Endothelial cell of umbilical vein (primary cell): ENCODE data around the gene MAJIN. TPM values are rescaled to one million over a fixed set of nuclear protein-coding genes. Genes with fewer than 3 reads are reported as not detected.

Experiments
- BruUV-seq: library from RNA; stranded (reverse); fragments of 400-500 nt; replicated peaks from 2 replicates; lab custom pipeline; 2021; lab: Mats Ljungman, UMichigan
- CTCF ChIA-PET: fragments of 300-600, 350-600 bp; sonication (Branson Sonifier 250); formaldehyde crosslinking; loops from one replicate; lab custom pipeline; 2021; ENCODE audit warnings: antibody characterized with exemption, inconsistent platforms; lab: Charles Lee
- POLR2A ChIA-PET: fragments of 300-600, 350-600 bp; sonication (Branson Sonifier 250); formaldehyde crosslinking; loops from one replicate; lab custom pipeline; 2021; ENCODE audit warnings: antibody characterized with exemption, inconsistent platforms; lab: Charles Lee
- DNase-seq: peaks from one replicate; pipeline ENCODE4 v3.0.0-alpha.2; 2011; ENCODE audit warnings: low read depth, low spot score
- FAIRE-seq: peaks from 2 replicates; lab custom pipeline; 2011; peaks lifted over from hg19 to GRCh38; lab: Jason Lieb, UNC
- H2AFZ ChIP-seq: 2 replicates; pipeline ENCODE4 v1.6.0; 2012; ENCODE audit warnings: low read depth, low read length, control low read depth, inconsistent platforms
- H3K27ac ChIP-seq: 2 replicates; pipeline ENCODE4 v1.5.1; 2011; ENCODE audit warnings: low read depth, mild to moderate bottlenecking, control low read depth, low read length, moderate library complexity; ENCODE audit not compliant: insufficient read depth
- H3K27me3 ChIP-seq, 2 experiments: 2 replicates each; pipeline versions ENCODE4 v1.6.0 to v1.6.1; 2011; ENCODE audit warnings: low read length in 2 of 2, mixed read lengths in 1 of 2; ENCODE audit not compliant: control insufficient read depth in 2 of 2, insufficient read depth in 2 of 2
- H3K36me3 ChIP-seq, 2 experiments: 2 replicates in 1 of 2; 3 replicates in 1 of 2; pipeline ENCODE4 v1.5.1; 2011; ENCODE audit warnings: low read length in 2 of 2, mild to moderate bottlenecking in 1 of 2, moderate library complexity in 1 of 2; ENCODE audit not compliant: control insufficient read depth in 2 of 2, insufficient read depth in 2 of 2; ENCODE audit errors: extremely low read depth in 1 of 2
- H3K4me1 ChIP-seq: 3 replicates; pipeline ENCODE4 v1.5.1; 2011; ENCODE audit warnings: mild to moderate bottlenecking, low read length; ENCODE audit not compliant: control insufficient read depth, insufficient read depth; ENCODE audit errors: extremely low read depth
- H3K4me2 ChIP-seq: 2 replicates; pipeline ENCODE4 v1.6.1; 2011; ENCODE audit warnings: low read length, control low read depth, mixed read lengths; ENCODE audit not compliant: insufficient read depth
- H3K4me3 ChIP-seq, 3 experiments: fragments of 200-600 bp in 1 of 3; sonication (generic), shearing (Covaris generic) in 1 of 3; replicated peaks in 1 of 3; 2 replicates each; pipeline ENCODE4 v1.5.1; 2011 to 2016; ENCODE audit warnings: control low read depth in 3 of 3, low read length in 3 of 3, mild to moderate bottlenecking in 2 of 3, inconsistent platforms in 1 of 3, low read depth in 1 of 3, moderate library complexity in 1 of 3; ENCODE audit not compliant: insufficient read depth in 1 of 3
- H3K79me2 ChIP-seq: 2 replicates; pipeline ENCODE4 v1.6.0; 2012; ENCODE audit warnings: low read length, inconsistent platforms; ENCODE audit not compliant: control insufficient read depth, insufficient read depth
- H3K9ac ChIP-seq: replicated peaks from 2 replicates; pipeline ENCODE3; 2011; ENCODE audit warnings: low read length, control low read depth; ENCODE audit not compliant: insufficient read depth; ENCODE audit errors: extremely low read depth
- H3K9me1 ChIP-seq: replicated peaks from 3 replicates; pipeline ENCODE4 v1.6.0; 2011; ENCODE audit warnings: mild to moderate bottlenecking, low read length; ENCODE audit not compliant: control insufficient read depth, insufficient read depth; ENCODE audit errors: extremely low read depth
- H3K9me3 ChIP-seq: replicated peaks from 2 replicates; pipeline ENCODE4 v1.5.1; 2012; ENCODE audit warnings: low read length, inconsistent platforms; ENCODE audit not compliant: control insufficient read depth, insufficient read depth
- H4K20me1 ChIP-seq: replicated peaks from 2 replicates; pipeline ENCODE3; 2011; ENCODE audit warnings: mild to moderate bottlenecking, low read length; ENCODE audit not compliant: control insufficient read depth, insufficient read depth; ENCODE audit errors: extremely low read depth
- CTCF ChIP-seq, 2 donors: IDR thresholded peaks; 1 replicate in 1 of 2; 2 replicates in 1 of 2; pipeline ENCODE4 v1.5.1; 2011; ENCODE audit warnings: low read length in 2 of 2, mild to moderate bottlenecking in 2 of 2, moderate library complexity in 2 of 2, control low read depth in 1 of 2, inconsistent platforms in 1 of 2, low read depth in 1 of 2; ENCODE audit not compliant: insufficient read depth in 1 of 2; ENCODE audit errors: extremely low read depth in 1 of 2
- EZH2 ChIP-seq: IDR thresholded peaks from 2 replicates; pipeline ENCODE4 v1.6.1; 2012; ENCODE audit warnings: borderline replicate concordance, low read depth, mild to moderate bottlenecking, moderate library complexity, low read length, inconsistent platforms; ENCODE audit not compliant: severe bottlenecking
- FOS ChIP-seq: IDR thresholded peaks from 2 replicates; pipeline ENCODE4 v1.6.1; 2011; ENCODE audit warnings: mild to moderate bottlenecking, low read length, moderate library complexity, borderline replicate concordance; ENCODE audit not compliant: insufficient read depth
- GATA2 ChIP-seq: IDR thresholded peaks from 2 replicates; pipeline ENCODE4 v1.7.0; 2011; ENCODE audit warnings: low read depth, mild to moderate bottlenecking, moderate library complexity, mixed read lengths, low read length; ENCODE audit not compliant: insufficient read length, insufficient read depth
- JUN ChIP-seq: IDR thresholded peaks from 2 replicates; pipeline ENCODE4 v1.6.1; 2011; ENCODE audit warnings: borderline replicate concordance, low read depth; ENCODE audit not compliant: insufficient read length, insufficient read depth
- MAX ChIP-seq: IDR thresholded peaks from 2 replicates; pipeline ENCODE4 v1.6.1; 2011; ENCODE audit not compliant: insufficient read depth, insufficient read length
- MYC ChIP-seq: IDR thresholded peaks from one replicate; pipeline ENCODE4 v1.6.1; 2011; ENCODE audit warnings: mild to moderate bottlenecking, low read depth, low read length
- POLR2A ChIP-seq: IDR thresholded peaks from 2 replicates; pipeline ENCODE4 v1.6.1; 2012; ENCODE audit warnings: low read depth, mild to moderate bottlenecking, control low read depth, low read length
- POLR2AphosphoS5 ChIP-seq: IDR thresholded peaks from 2 replicates; pipeline ENCODE4 v1.6.1; 2012; ENCODE audit warnings: low read depth, mild to moderate bottlenecking, control low read depth, low read length, moderate library complexity; ENCODE audit not compliant: insufficient read depth
- dilution Hi-C: fragments of 300-500 bp; cut with MboI; formaldehyde crosslinking; loops from one replicate; pipeline ENCODE4 v1.15.0; 2019; ENCODE audit warnings: low sequenced_read_pairs; ENCODE audit not compliant: extremely low pct_ligation_motif_present
- intact Hi-C: fragments of 100-400 bp; cut with micrococcal nuclease; formaldehyde crosslinking; loops from one replicate; pipeline ENCODE4 v1.10.0; 2022
- polyA plus RNA-seq, 4 experiments: library from polyadenylated mRNA; depleted of rRNA in 3 of 4; stranded (reverse) in 3 of 4; unstranded in 1 of 4; fragments of >200 nt; gene quantifications; 2 replicates each; pipeline versions ENCODE4 v1.2.1 to v1.2.3, GENCODE V29; 2011 to 2012; ENCODE audit warnings: missing spikeins in 1 of 4
- total RNA-seq: library from RNA; stranded (reverse); gene quantifications from 2 replicates; pipeline ENCODE4 v1.2.3, GENCODE V29; 2021

MAJIN gene
- total and polyA plus RNA-seq, 2 donors (not counting 3 experiments of a cell fraction or from before 2014, with no cell fraction given) = 0.07 TPM; not detected in 1

- H3K4me2 ChIP-seq = peak overlapping the region; percentile 80
- peaks cover 0 to under 1% of the 10 kb centered on the region in 2 experiments for H3K36me3 ChIP-seq
- no peaks in the 10 kb centered on the region for H3K9me1 ChIP-seq
- DNase-seq (no peak), FAIRE-seq (no peak)
- H4K20me1 ChIP-seq = no peaks in the 10 kb centered on the region
- peak overlapping the region; percentile 88 for H2AFZ ChIP-seq
- dilution Hi-C loops (no loop called here), intact Hi-C loops (loop anchor here (1.0 to 5.0 kb wide), 6 partner anchors 13 to 211 kb away; partner anchors contain the start of genes ATG2A, MAP4K2, SNX15 and VPS51)
- CTCF ChIA-PET = interaction anchor here (0.6 to 6.0 kb wide), 27 partner anchors 10 to 181 kb away, joined by 3 to 40 read pairs (median 4); partner anchors contain the start of genes ATG2A, BATF2, CDC42BPG and MAJIN
- H3K27ac ChIP-seq = peak overlapping the region; percentile 87
- no peaks in the 10 kb centered on the region for H3K27me3 ChIP-seq
- no peak for TF ChIP-seq POLR2AphosphoS5
- POLR2A ChIA-PET = interaction anchor here (1.0 to 1.2 kb wide), 2 partner anchors 18 to 27 kb away, joined by 3 read pairs; partner anchors contain the start of genes BATF2 and SAC3D1
- no peaks in the 10 kb centered on the region for H3K9me3 ChIP-seq
- peaks cover 4% of the 10 kb centered on the region for H3K4me1 ChIP-seq
- BruUV-seq = TSS peak; percentile 33
- peak overlapping the region; percentile 89 for H3K9ac ChIP-seq
- H3K4me3 ChIP-seq = peak overlapping the region; percentile 32 to 84 (median 59)
- H3K79me2 ChIP-seq = peaks cover 2% of the 10 kb centered on the region
Observed at GRCh38 chr11:65014726-65015227, 42.9 kb upstream of the MAJIN start.

- peak within 1 kb of the TSS; percentile 87 for H3K27ac ChIP-seq
- H3K36me3 ChIP-seq = no peaks in the 10 kb centered on the region
- H3K4me2 ChIP-seq = peak within 1 kb of the TSS; percentile 80
- POLR2A ChIA-PET = interaction anchor here (1.0 to 1.2 kb wide), 2 partner anchors 17 to 27 kb away, joined by 3 read pairs; partner anchors contain the start of genes BATF2 and SAC3D1
- FAIRE-seq (peak; percentile 95), DNase-seq (peak; percentile 92)
- H3K9me1 ChIP-seq = no peaks in the 10 kb centered on the region
- peak within 1 kb of the TSS; percentile 89 for H3K9ac ChIP-seq
- H2AFZ ChIP-seq = peak within 1 kb of the TSS; percentile 88
- peaks cover 2% of the 10 kb centered on the region for H3K79me2 ChIP-seq
- no peaks in the 10 kb centered on the region for H3K9me3 ChIP-seq
- H3K4me1 ChIP-seq = peaks cover 4% of the 10 kb centered on the region
- TF ChIP-seq GATA2 = no peak
- TF ChIP-seq MYC = no peak
- peak; percentile 70 for TF ChIP-seq POLR2A
- no peak for TF ChIP-seq EZH2
- TF ChIP-seq FOS = no peak
- peak; percentile 82 for TF ChIP-seq POLR2AphosphoS5
- peak; percentile 60 to 83 for TF ChIP-seq CTCF (IDR thresholded peaks at IDR 0.05; ENCODE audit: extremely low read depth in 1 of 2, insufficient read depth in 1 of 2, low read depth in 1 of 2, low read length in 2 of 2)
- peak; percentile 96 for TF ChIP-seq MAX
- no peak for TF ChIP-seq JUN
- BruUV-seq = no TSS peak
- H3K27me3 ChIP-seq = no peaks in the 10 kb centered on the region
- CTCF ChIA-PET = interaction anchor here (0.6 to 6.0 kb wide), 31 partner anchors 8 to 180 kb away, joined by 3 to 40 read pairs (median 4); partner anchors contain the start of genes ATG2A, BATF2, CDC42BPG and MAJIN
- intact Hi-C loops = loop anchor here (1.0 to 5.0 kb wide), 8 partner anchors 13 to 211 kb away; partner anchors contain the start of genes ATG2A, MAP4K2, SNX15 and VPS51
- no peaks in the 10 kb centered on the region for H4K20me1 ChIP-seq
- dilution Hi-C loops = no loop called here
- H3K4me3 ChIP-seq = peak within 1 kb of the TSS; percentile 32 to 84 (median 59)
Observed at GRCh38 chr11:65013888-65014725, 42.2 kb upstream of the MAJIN start, which contains the start of gene ARL2. TSS of gene ARL2 (plus strand) at chr11:65014160. CDS start at chr11:65014208, 48 bp downstream.
